ENCODE measurements around the gene ETS1. TPM values are rescaled to one million over a fixed set of nuclear protein-coding genes. Genes with fewer than 3 reads are reported as not detected.
"Not testable (repeated sequence)": the region's sequence is repeated elsewhere in the genome, so short reads cannot be mapped to it uniquely, and the experiment has no call there.

The ETS1 gene
- total RNA-seq, 2 donors from 2014 or later = 33.6 to 116 TPM

DNA sequence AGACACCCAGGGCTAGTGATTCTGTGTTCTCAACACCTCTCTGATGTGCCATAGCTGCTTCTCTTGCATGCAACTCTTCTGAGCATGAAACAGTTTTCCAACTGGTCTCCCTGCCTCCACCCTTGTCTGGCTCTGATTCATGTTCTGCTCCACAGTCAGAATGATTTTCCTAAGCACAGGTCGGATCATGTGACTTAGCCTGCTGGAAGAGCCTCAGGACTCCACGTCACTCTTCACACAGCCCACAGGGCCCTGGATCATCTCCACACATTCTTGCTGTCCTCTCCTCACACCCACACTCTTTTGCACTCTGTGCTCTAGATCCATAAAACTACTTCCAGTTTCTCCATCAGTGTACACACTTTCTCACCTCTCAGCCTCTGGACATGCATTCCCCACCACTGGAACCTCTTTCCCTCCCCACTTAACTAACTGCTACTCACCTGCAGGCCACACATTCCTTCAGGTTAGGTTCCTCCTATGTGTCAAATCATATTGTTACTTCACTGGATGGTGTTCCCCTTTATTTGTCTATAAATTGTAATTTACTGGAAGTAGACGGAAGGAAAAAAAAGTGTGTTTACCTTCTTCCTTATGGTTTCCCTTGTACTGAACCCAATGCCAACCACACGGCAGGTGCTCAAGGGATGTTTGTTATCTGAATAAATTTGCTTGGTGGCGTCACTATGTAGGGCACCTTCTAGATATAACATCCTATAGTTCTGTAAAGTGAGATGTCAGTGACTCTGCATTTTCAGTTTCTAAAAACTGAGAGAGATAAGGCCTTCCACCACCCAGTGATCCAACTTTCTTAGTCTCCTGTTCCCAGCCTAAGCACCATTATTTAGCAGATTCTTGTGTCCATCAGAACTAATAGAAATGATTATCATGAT is 133.7 kb downstream of the ETS1 start:
- TF ChIP-seq CTCF (IDR thresholded peaks at IDR 0.05) = no peak
- no peak overlapping the region for H3K4me3 ChIP-seq
- H3K27me3 ChIP-seq (replicated peaks; ENCODE audit: insufficient read depth) = no peaks in the 10 kb centered on the region
- peak overlapping the region; percentile 71 to 76 for H3K27ac ChIP-seq
- ATAC-seq (ENCODE audit: insufficient number of reproducible peaks, low FRiP score, low read depth) (no peak), DNase-seq (ENCODE audit: low spot score) (peak; percentile 55)
- H3K9me3 ChIP-seq = no peaks in the 10 kb centered on the region
- H3K36me3 ChIP-seq = peaks cover 18% of the 10 kb centered on the region
- H3K4me1 ChIP-seq (ENCODE audit: control insufficient read depth in 1 of 2, low read depth in 2 of 2) = peaks cover 13 to 30% of the 10 kb centered on the region in 2 donors

DNA sequence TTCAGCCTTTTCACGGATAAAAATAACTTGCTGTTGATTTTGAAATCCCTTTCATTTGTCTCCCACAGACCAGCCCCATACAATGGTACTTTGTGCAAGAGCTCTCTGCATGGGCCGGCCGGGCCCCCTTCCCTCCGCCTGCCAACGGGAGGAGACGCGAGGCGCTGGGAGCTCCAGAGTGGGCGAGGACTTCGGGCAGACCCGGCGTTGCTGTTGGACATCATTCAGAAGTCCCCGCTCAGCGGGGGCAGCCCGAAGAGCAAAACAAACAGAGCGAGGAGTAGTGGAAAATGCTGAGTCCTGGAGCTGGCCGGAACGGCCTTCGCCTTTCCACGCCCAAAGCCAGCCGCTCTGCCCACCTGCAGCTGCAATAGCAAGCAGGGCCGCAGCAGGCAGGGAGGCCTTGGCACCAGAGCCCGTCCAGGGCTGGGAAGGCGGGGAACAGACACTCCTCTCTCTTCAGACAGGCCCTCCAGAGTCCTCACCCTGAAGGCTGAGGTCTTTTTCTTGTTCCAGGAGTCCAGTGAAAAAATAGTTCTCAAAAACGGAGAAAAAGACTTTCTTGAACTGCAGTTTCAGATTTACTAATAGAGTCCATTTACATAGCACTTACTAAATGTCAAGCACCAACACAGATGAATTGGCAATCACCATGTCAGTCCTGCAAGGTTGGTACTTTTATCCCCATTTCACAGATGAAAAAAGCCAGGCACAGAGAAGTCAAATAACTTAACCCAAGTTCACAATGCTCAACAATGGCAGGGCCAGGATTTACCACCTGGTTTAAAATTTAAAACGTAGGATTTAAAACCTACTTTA is 135.5 kb downstream of the ETS1 start:
- Histone ChIP-seq H3K4me1 (ENCODE audit: control insufficient read depth in 1 of 2, low read depth in 2 of 2) (peaks cover 13 to 38% of the 10 kb centered on the region in 2 donors), H3K27ac (peak overlapping the region; percentile 71 to 76), H3K9me3 (no peaks in the 10 kb centered on the region), H3K36me3 (peaks cover 5% of the 10 kb centered on the region), H3K27me3 (replicated peaks; ENCODE audit: insufficient read depth) (no peaks in the 10 kb centered on the region), H3K4me3 (peak overlapping the region; percentile 62)
- no peak for DNase-seq (ENCODE audit: low spot score)
- ATAC-seq (ENCODE audit: insufficient number of reproducible peaks, low FRiP score, low read depth) = peak; percentile 45
- TF ChIP-seq CTCF (IDR thresholded peaks at IDR 0.05) = no peak

DNA sequence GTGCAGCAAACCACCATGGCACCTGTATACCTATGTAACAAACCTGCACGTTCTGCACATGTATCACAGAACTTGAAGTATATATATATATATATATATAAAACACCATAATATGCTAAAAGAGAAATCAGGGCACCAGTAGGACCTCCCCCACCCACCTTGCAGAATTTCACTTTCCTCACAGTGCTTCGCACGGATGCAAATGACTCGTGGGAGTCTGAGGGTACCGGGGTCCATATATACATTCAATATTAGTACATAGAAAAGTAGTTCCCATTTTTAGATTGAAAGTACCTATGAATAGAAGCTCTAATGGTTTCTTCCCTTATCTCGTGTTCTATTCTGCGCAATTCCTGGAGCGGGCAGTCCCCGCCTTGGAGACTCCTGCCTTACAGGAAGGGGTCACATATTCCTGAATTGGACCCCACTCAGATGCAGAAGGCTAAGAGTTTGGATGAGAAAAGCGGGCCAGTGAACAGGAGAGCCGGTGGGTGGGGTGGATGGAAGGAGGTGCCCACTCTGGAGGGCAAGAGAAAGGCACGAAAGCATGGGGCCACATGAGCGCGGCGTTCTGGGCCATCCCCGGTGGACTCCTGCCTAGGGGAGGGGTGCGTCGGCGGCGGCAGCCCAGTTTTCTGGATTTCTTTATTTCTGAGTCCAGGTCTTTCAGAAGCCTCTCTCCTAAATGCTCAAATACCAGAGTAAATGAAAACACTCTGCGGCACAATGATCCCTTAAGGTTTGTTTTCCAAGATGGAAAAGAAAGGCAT is 136.3 kb downstream of the ETS1 start:
- H3K9me3 ChIP-seq = no peaks in the 10 kb centered on the region
- no peaks in the 10 kb centered on the region for H3K36me3 ChIP-seq
- peaks cover 13 to 41% of the 10 kb centered on the region in 2 donors for H3K4me1 ChIP-seq (ENCODE audit: control insufficient read depth in 1 of 2, low read depth in 2 of 2)
- no peaks in the 10 kb centered on the region for H3K27me3 ChIP-seq (replicated peaks; ENCODE audit: insufficient read depth)
- TF ChIP-seq CTCF (IDR thresholded peaks at IDR 0.05) = no peak
- peak overlapping the region; percentile 71 to 76 for H3K27ac ChIP-seq
- H3K4me3 ChIP-seq = peak overlapping the region; percentile 62
- DNase-seq (ENCODE audit: low spot score) (no peak), ATAC-seq (ENCODE audit: insufficient number of reproducible peaks, low FRiP score, low read depth) (no peak)

- H3K27me3 ChIP-seq (replicated peaks; ENCODE audit: insufficient read depth); H3K4me3 ChIP-seq; DNase-seq (ENCODE audit: low spot score); ATAC-seq (ENCODE audit: insufficient number of reproducible peaks, low FRiP score, low read depth); H3K36me3 ChIP-seq; H3K27ac ChIP-seq; H3K9me3 ChIP-seq: not testable (repeated sequence)
- H3K4me1 ChIP-seq (ENCODE audit: control insufficient read depth in 1 of 2, low read depth in 2 of 2) = peaks cover 13 to 41% of the 10 kb centered on the region in 2 donors
Observed at GRCh38 chr11:128450425-128450824, 136.9 kb downstream of the ETS1 start.

DNA sequence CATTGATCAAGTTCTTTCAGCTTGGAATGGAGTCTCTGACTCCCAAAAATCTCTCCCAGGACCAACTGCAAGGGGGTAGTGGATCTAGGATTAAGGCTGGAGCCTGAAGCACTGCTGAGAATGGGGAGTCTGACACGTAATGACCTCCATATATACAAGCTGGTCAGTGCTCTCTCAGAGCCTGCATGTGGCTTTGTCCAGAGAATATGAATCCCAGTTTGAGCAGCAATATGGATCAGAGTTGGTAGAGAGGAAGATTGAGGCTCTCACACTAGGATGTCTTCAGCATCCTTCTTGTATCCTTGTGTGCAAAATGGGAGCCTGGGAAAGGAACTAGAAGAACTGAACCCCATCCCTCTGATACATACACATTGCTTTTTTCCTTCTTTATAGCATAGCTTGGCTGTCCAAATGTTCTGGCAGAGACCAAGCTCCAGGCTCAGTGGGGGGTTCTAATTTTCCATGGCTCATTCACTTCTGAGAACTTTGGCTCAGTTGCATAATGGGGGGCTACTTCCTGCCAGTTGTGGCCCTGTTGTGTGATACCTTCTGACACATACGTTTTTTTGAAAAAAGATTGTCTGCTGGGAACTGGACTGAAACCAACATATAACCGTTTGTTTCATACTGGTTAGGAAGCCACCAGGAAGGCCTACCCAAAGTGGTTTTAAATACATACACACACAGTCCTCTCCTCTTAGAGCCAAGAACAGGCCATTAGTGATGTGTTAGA is 138.2 kb downstream of the ETS1 start:
- ATAC-seq (ENCODE audit: insufficient number of reproducible peaks, low FRiP score, low read depth) (no peak), DNase-seq (ENCODE audit: low spot score) (no peak)
- Histone ChIP-seq H3K27me3 (replicated peaks; ENCODE audit: insufficient read depth) (no peaks in the 10 kb centered on the region), H3K4me1 (ENCODE audit: control insufficient read depth in 1 of 2, low read depth in 2 of 2) (peaks cover 13 to 41% of the 10 kb centered on the region in 2 donors), H3K36me3 (no peaks in the 10 kb centered on the region), H3K4me3 (no peak overlapping the region), H3K9me3 (no peaks in the 10 kb centered on the region), H3K27ac (peak overlapping the region in 1 of 2 donors; percentile 58)
- TF ChIP-seq CTCF (IDR thresholded peaks at IDR 0.05) = no peak
